ENCODE data around the gene SELENON.

Gene SELENON

DNA sequence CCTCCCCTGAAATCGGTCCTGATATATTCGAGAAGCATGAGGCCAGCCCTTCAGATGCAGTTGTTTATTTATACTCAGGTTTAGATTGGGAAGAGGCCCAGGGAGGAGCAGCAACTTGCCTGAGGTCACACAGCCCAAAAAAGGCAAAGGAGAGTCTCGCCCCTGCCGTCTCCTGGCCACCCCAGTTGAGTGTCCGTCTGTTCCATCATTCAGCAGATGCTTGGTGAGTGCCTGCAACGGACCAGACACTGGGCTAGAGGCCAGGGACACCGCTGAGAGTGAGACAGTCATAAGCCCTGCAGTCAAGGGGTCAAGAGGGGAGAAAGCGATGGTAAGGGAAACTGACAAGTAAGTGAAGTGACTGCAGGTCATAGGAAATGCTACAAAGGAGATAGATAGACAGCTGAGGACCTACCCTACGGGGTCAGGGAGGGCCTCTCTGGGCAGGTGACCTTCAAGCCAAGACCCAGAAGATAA, 15.4 kb upstream of the SELENON start:
- no peak for TF ChIP-seq EP300 (IDR thresholded peaks at IDR 0.05; ENCODE audit: borderline replicate concordance)
- TF ChIP-seq, protein P1, sequence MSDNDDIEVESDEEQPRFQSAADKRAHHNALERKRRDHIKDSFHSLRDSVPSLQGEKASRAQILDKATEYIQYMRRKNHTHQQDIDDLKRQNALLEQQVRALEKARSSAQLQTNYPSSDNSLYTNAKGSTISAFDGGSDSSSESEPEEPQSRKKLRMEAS (IDR thresholded peaks at IDR 0.05): no peak
- no peak for TF ChIP-seq EGR1 (IDR thresholded peaks at IDR 0.05)
- no peak for TF ChIP-seq FOXM1 (IDR thresholded peaks at IDR 0.05; ENCODE audit: borderline replicate concordance, low read depth)
- TF ChIP-seq CEBPB (IDR thresholded peaks at IDR 0.05): no peak
- TF ChIP-seq NFIC (IDR thresholded peaks at IDR 0.05): no peak
- no peak for TF ChIP-seq CREB1 (IDR thresholded peaks at IDR 0.05; ENCODE audit: low read depth)
- no peak for TF ChIP-seq TAF1 (IDR thresholded peaks at IDR 0.05; ENCODE audit: low read depth)
- no peak for TF ChIP-seq ZBTB7A (IDR thresholded peaks at IDR 0.05; ENCODE audit: low read depth)
- TF ChIP-seq TCF12 (IDR thresholded peaks at IDR 0.05; ENCODE audit: low read depth): no peak
- TF ChIP-seq TEAD4 (IDR thresholded peaks at IDR 0.05): no peak
- TF ChIP-seq YY1 (IDR thresholded peaks at IDR 0.05; ENCODE audit: low read depth): no peak
- TF ChIP-seq, protein P2, sequence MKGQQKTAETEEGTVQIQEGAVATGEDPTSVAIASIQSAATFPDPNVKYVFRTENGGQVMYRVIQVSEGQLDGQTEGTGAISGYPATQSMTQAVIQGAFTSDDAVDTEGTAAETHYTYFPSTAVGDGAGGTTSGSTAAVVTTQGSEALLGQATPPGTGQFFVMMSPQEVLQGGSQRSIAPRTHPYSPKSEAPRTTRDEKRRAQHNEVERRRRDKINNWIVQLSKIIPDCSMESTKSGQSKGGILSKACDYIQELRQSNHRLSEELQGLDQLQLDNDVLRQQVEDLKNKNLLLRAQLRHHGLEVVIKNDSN (IDR thresholded peaks at IDR 0.05): no peak

DNA sequence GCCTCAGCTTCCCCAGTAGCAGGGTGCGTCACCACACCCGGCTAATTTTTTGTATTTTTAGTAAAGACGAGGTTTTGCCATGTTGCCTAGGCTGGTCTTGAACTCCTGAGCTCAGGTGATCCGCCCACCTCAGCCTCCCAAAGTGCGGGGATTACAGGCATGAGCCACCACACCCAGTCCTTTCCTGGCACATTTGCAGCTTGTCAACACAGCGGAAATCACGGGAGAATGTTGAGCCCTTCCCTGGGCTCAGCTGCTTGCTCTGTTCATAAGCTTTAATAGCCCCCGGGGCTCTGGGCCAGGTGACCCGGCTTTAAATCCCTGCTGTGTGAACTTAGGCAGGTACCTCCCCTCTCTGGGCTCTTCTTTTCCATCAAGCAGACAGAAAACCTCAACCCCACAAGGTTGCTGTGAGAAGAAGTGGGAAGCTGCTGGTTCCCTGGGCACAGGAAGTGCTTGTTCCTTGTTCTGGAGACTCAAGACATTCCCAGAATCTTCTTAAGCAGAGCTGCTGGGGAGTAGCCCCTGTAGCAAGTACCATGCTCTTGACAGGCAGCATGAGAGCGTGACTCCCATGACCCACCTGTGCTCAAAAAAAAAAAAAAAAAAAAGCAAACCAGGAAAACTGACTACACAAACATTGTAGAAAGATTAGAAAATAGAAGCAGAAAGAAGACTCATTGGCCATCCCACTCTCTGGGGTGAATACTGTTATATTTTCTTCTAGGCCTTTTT, 14.5 kb upstream of the SELENON start:
- TF ChIP-seq FOXM1 (IDR thresholded peaks at IDR 0.05; ENCODE audit: borderline replicate concordance, low read depth): no peak
- no peak for TF ChIP-seq NFIC (IDR thresholded peaks at IDR 0.05)
- TF ChIP-seq CEBPB (IDR thresholded peaks at IDR 0.05): no peak
- TF ChIP-seq, protein P2 (IDR thresholded peaks at IDR 0.05): no peak
- TF ChIP-seq, protein P3, sequence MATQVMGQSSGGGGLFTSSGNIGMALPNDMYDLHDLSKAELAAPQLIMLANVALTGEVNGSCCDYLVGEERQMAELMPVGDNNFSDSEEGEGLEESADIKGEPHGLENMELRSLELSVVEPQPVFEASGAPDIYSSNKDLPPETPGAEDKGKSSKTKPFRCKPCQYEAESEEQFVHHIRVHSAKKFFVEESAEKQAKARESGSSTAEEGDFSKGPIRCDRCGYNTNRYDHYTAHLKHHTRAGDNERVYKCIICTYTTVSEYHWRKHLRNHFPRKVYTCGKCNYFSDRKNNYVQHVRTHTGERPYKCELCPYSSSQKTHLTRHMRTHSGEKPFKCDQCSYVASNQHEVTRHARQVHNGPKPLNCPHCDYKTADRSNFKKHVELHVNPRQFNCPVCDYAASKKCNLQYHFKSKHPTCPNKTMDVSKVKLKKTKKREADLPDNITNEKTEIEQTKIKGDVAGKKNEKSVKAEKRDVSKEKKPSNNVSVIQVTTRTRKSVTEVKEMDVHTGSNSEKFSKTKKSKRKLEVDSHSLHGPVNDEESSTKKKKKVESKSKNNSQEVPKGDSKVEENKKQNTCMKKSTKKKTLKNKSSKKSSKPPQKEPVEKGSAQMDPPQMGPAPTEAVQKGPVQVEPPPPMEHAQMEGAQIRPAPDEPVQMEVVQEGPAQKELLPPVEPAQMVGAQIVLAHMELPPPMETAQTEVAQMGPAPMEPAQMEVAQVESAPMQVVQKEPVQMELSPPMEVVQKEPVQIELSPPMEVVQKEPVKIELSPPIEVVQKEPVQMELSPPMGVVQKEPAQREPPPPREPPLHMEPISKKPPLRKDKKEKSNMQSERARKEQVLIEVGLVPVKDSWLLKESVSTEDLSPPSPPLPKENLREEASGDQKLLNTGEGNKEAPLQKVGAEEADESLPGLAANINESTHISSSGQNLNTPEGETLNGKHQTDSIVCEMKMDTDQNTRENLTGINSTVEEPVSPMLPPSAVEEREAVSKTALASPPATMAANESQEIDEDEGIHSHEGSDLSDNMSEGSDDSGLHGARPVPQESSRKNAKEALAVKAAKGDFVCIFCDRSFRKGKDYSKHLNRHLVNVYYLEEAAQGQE (IDR thresholded peaks at IDR 0.05; ENCODE audit: low read depth): no peak
- TF ChIP-seq YY1 (IDR thresholded peaks at IDR 0.05; ENCODE audit: low read depth): no peak
- TF ChIP-seq CREB1 (IDR thresholded peaks at IDR 0.05; ENCODE audit: low read depth): no peak
- no peak for TF ChIP-seq EGR1 (IDR thresholded peaks at IDR 0.05)
- no peak for TF ChIP-seq RAD21 (IDR thresholded peaks at IDR 0.05; ENCODE audit: low read depth)
- no peak for TF ChIP-seq EP300 (IDR thresholded peaks at IDR 0.05; ENCODE audit: borderline replicate concordance)
- TF ChIP-seq, protein P1 (IDR thresholded peaks at IDR 0.05): no peak
- TF ChIP-seq TCF12 (IDR thresholded peaks at IDR 0.05; ENCODE audit: low read depth): no peak
- no peak for TF ChIP-seq TEAD4 (IDR thresholded peaks at IDR 0.05)
- TF ChIP-seq TAF1 (IDR thresholded peaks at IDR 0.05; ENCODE audit: low read depth): no peak
- no peak for TF ChIP-seq ZBTB7A (IDR thresholded peaks at IDR 0.05; ENCODE audit: low read depth)

DNA sequence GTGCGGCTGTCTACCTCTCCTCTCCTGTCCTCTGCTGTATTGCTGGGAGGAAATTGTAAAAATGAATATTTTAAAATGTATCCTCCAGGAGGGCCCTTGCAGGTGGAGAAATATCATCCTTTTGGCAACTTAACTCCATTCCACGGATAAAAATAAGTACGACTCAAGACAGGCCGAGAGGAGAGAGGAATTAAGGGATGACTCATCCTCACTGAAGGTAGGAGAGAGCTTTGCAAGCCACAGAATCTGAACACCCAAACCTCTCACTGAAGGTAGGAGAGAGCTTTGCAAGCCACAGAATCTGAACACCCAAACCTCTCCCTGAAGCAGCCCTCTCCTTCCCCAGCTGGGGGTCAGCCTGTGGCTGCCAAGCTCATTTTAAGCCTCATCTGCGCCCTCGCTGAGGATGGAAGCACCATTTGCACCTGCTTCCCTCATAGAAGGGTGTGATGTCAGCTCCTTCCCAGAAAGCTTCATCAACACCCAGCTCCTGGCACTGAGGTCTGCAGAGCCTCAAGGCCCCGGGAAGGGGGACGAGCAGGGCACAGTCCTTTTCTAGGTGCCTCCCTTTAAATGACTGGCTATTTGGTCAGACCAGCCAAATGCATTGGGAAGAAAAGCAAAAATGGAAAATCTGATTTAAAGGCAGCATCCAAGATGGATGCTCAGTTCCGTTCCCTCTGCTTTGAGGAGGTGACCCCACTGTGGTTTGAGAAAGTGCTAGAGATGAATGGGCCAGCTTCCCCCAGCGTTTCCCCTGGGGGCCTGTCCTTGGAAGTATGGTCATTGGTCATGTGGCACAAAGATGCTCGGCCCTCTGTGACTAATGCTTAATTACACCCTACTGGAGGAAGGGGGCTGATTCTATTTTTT, 12.9 kb upstream of the SELENON start:
- TF ChIP-seq ZBTB7A (IDR thresholded peaks at IDR 0.05; ENCODE audit: low read depth) (no peak), RAD21 (IDR thresholded peaks at IDR 0.05; ENCODE audit: low read depth) (no peak), YY1 (IDR thresholded peaks at IDR 0.05; ENCODE audit: low read depth) (no peak), TEAD4 (IDR thresholded peaks at IDR 0.05) (no peak)
- TF ChIP-seq, protein P1 (IDR thresholded peaks at IDR 0.05): no peak
- TF ChIP-seq, protein P3 (IDR thresholded peaks at IDR 0.05; ENCODE audit: low read depth): no peak

DNA sequence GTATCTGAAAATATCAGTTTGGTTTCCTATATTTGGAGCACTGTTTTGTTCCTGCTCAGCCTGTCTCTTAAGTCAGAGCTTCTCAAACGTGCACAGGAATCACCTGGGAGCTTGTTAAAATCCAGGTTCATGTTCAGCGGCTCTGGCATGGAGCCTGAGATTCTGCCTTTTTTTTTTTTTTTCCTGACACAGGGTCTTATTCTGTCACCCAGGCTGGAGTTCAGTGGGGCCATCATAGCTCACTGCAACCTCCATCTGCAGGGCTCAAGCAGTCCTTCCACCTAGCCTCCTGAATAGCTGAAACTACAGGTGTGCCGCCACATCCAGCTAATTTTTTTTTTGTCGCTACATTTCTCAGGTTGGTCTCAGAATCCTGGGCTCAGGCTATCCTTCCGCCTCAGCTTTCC, 12.2 kb upstream of the SELENON start:
- no peak for TF ChIP-seq TEAD4 (IDR thresholded peaks at IDR 0.05)
- TF ChIP-seq, protein P2 (IDR thresholded peaks at IDR 0.05): no peak
- no peak for TF ChIP-seq FOXM1 (IDR thresholded peaks at IDR 0.05; ENCODE audit: borderline replicate concordance, low read depth)
- TF ChIP-seq ZBTB7A (IDR thresholded peaks at IDR 0.05; ENCODE audit: low read depth): no peak
- TF ChIP-seq, protein P1 (IDR thresholded peaks at IDR 0.05): no peak
